Ureter (tissue), 1 donor: ENCODE measurements around the gene MYBPC2. TPM values are rescaled to one million over a fixed set of nuclear protein-coding genes. Genes with fewer than 3 reads are reported as not detected.

ENCODE experiments used
- DNase-seq: peaks from one replicate; pipeline ENCODE4 v3.0.0-alpha.2; 2020; ENCODE audit warnings: low spot score
- total RNA-seq: library from RNA; stranded (reverse); gene quantifications from one replicate; pipeline ENCODE4 v1.2.4, GENCODE V29; 2023
- donor health status: DM: yes; HTN: yes; CAD: no.

Gene MYBPC2
- total RNA-seq, 1 donor from 2014 or later: 0.52 TPM

GRCh38 chr19:50409347-50409746 is 23.3 kb upstream of the MYBPC2 start:
- DNase-seq: no peak

GRCh38 chr19:50410109-50410508 is 22.6 kb upstream of the MYBPC2 start:
- DNase-seq: no peak

GRCh38 chr19:50412419-50412818 is 20.3 kb upstream of the MYBPC2 start:
- no peak for DNase-seq

GRCh38 chr19:50413096-50413495 is 19.6 kb upstream of the MYBPC2 start:
- DNase-seq: no peak

- no peak for DNase-seq
Observed at GRCh38 chr19:50413531-50413930, 19.2 kb upstream of the MYBPC2 start.

GRCh38 chr19:50414864-50415660 is 17.6 kb upstream of the MYBPC2 start:
- DNase-seq: peak; percentile 77

GRCh38 chr19:50415661-50416033 is 17.0 kb upstream of the MYBPC2 start:
- no peak for DNase-seq

- no peak for DNase-seq
Observed at GRCh38 chr19:50416034-50416977, 16.4 kb upstream of the MYBPC2 start.

GRCh38 chr19:50417111-50418081 is 15.3 kb upstream of the MYBPC2 start:
- DNase-seq: no peak

- no peak for DNase-seq
Observed at GRCh38 chr19:50418176-50419021, 14.3 kb upstream of the MYBPC2 start, which contains the start of gene SPIB. SPIB (plus strand) TSS chr19:50418938; CDS start chr19:50418963, 25 bp downstream.

GRCh38 chr19:50419022-50419579 is 13.6 kb upstream of the MYBPC2 start:
- no peak for DNase-seq

GRCh38 chr19:50419580-50420035 is 13.1 kb upstream of the MYBPC2 start:
- DNase-seq: no peak

- DNase-seq: no peak
Observed at GRCh38 chr19:50420127-50420526, 12.6 kb upstream of the MYBPC2 start.

- DNase-seq: no peak
Observed at GRCh38 chr19:50420808-50421207, 11.9 kb upstream of the MYBPC2 start.

GRCh38 chr19:50422397-50423278 is 10.1 kb upstream of the MYBPC2 start:
- DNase-seq: no peak

GRCh38 chr19:50423279-50424113 is 9.2 kb upstream of the MYBPC2 start:
- DNase-seq: no peak

- no peak for DNase-seq
Observed at GRCh38 chr19:50425581-50425980, 7.1 kb upstream of the MYBPC2 start.

GRCh38 chr19:50427318-50427925 is 5.3 kb upstream of the MYBPC2 start:
- DNase-seq: no peak
